B cell (primary cell): ENCODE data around the gene TIGD7. TPM values are rescaled to one million over a fixed set of nuclear protein-coding genes. Genes with fewer than 3 reads are reported as not detected.

Source experiments
- ATAC-seq: fragments of 200-7000 bp; cut with Tn5 transposase; one replicate; pipeline ENCODE4 v1.10.0; 2021; ENCODE audit warnings: low read depth, mild to moderate bottlenecking, moderate number of reproducible peaks, moderate library complexity
- CTCF ChIA-PET: fragments of 350-600 bp; sonication (Branson Sonifier 250); formaldehyde crosslinking; loops from one replicate; lab custom pipeline; 2021; ENCODE audit warnings: antibody characterized with exemption, inconsistent platforms; lab: Charles Lee
- POLR2A ChIA-PET: fragments of 350-600 bp; sonication (Branson Sonifier 250); formaldehyde crosslinking; loops from one replicate; lab custom pipeline; 2021; ENCODE audit warnings: antibody characterized with exemption; lab: Charles Lee
- DNase-seq: peaks from one replicate; pipeline ENCODE4 v3.0.0; 2013
- H2AFZ ChIP-seq: 2 replicates; pipeline ENCODE4 v1.6.1; 2012; ENCODE audit warnings: mild to moderate bottlenecking, low read depth, low read length; ENCODE audit not compliant: insufficient read depth, poor library complexity, severe bottlenecking
- H3K27ac ChIP-seq, 2 donors: 1 replicate in 1 of 2; 2 replicates in 1 of 2; pipeline ENCODE4 v1.5.1; 2012 to 2013; ENCODE audit warnings: low read length in 2 of 2, mild to moderate bottlenecking in 2 of 2, moderate library complexity in 1 of 2
- H3K27me3 ChIP-seq, 4 experiments: fragments of 200-600 bp in 1 of 4; sonication (generic) in 1 of 4; replicated peaks in 1 of 4; 1 replicate in 2 of 4; 2 replicates in 2 of 4; pipeline versions ENCODE4 v1.6.1 to v1.7.0; 2013 to 2016; ENCODE audit warnings: low read length in 3 of 4, mild to moderate bottlenecking in 2 of 4, mixed read lengths in 1 of 4, moderate library complexity in 1 of 4; ENCODE audit not compliant: insufficient read depth in 4 of 4, control insufficient read depth in 3 of 4; ENCODE audit errors: control extremely low read depth in 1 of 4
- H3K36me3 ChIP-seq, 2 experiments: replicated peaks in 1 of 2; 1 replicate in 1 of 2; 2 replicates in 1 of 2; pipeline versions ENCODE4 v1.6.1 to v1.7.1; 2013; ENCODE audit warnings: low read length in 1 of 2; ENCODE audit not compliant: insufficient read depth in 2 of 2, control insufficient read depth in 1 of 2; ENCODE audit errors: control extremely low read depth in 1 of 2, extremely low read depth in 1 of 2
- H3K4me1 ChIP-seq, 2 donors: fragments of 200-600 bp in 1 of 2; sonication (generic) in 1 of 2; 1 replicate in 1 of 2; 2 replicates in 1 of 2; pipeline versions ENCODE4 v1.5.1 to v1.6.1; 2013 to 2017; ENCODE audit warnings: low read length in 2 of 2; ENCODE audit not compliant: control insufficient read depth in 2 of 2, insufficient read depth in 2 of 2
- H3K4me2 ChIP-seq: replicated peaks from 2 replicates; pipeline ENCODE3; 2012; ENCODE audit warnings: mild to moderate bottlenecking, low read depth, low read length; ENCODE audit not compliant: poor library complexity, severe bottlenecking
- H3K4me3 ChIP-seq, 5 experiments: fragments of 200-600 bp in 1 of 5; sonication (generic) in 1 of 5; 1 replicate in 3 of 5; 2 replicates in 2 of 5; pipeline versions ENCODE4 v1.5.1 to v1.7.0; 2011 to 2016; ENCODE audit warnings: low read length in 4 of 5, mild to moderate bottlenecking in 4 of 5, low read depth in 2 of 5, control low read depth in 1 of 5, moderate library complexity in 1 of 5; ENCODE audit not compliant: insufficient read depth in 1 of 5; ENCODE audit errors: control extremely low read depth in 1 of 5, extremely low read depth in 1 of 5
- H3K79me2 ChIP-seq: fragments of 200-600 bp; sonication (generic); one replicate; pipeline ENCODE4 v1.6.0; 2016; ENCODE audit warnings: low read length; ENCODE audit not compliant: control insufficient read depth, insufficient read depth
- H3K9ac ChIP-seq: fragments of 200-600 bp; sonication (generic); 2 replicates; pipeline ENCODE4 v1.6.1; 2017; ENCODE audit warnings: mild to moderate bottlenecking, low read length, moderate library complexity
- H3K9me3 ChIP-seq, 3 donors: one replicate each; pipeline versions ENCODE4 v1.6.1 to v1.7.1; 2013; ENCODE audit warnings: low read length in 2 of 3; ENCODE audit not compliant: control insufficient read depth in 2 of 3, insufficient read depth in 1 of 3; ENCODE audit errors: control extremely low read depth in 1 of 3
- H4K20me1 ChIP-seq: 2 replicates; pipeline ENCODE4 v1.6.0; 2012; ENCODE audit warnings: mild to moderate bottlenecking, low read length; ENCODE audit not compliant: insufficient read depth, control insufficient read depth, poor library complexity, severe bottlenecking
- H3K27ac Mint-ChIP-seq: one replicate; pipeline ENCODE4 v1.8.0; 2021; ENCODE audit warnings: mixed read lengths
- H3K27me3 Mint-ChIP-seq: one replicate; pipeline ENCODE4 v1.8.0; 2021; ENCODE audit warnings: mixed read lengths
- H3K4me1 Mint-ChIP-seq: one replicate; pipeline ENCODE4 v1.8.0; 2021; ENCODE audit warnings: mixed read lengths
- H3K4me3 Mint-ChIP-seq: one replicate; pipeline ENCODE4 v1.8.0; 2021; ENCODE audit warnings: mixed read lengths
- H3K9me3 Mint-ChIP-seq: one replicate; pipeline ENCODE4 v1.8.0; 2022; ENCODE audit warnings: mixed read lengths; ENCODE audit not compliant: insufficient read depth
- CTCF ChIP-seq: fragments of 200-600 bp; IDR thresholded peaks from one replicate; pipeline ENCODE4 v1.8.0; 2022; ENCODE audit warnings: antibody characterized with exemption, mild to moderate bottlenecking
- EZH2 ChIP-seq: IDR thresholded peaks from 2 replicates; pipeline ENCODE4 v1.6.1; 2012; ENCODE audit warnings: borderline replicate concordance, low read depth, mild to moderate bottlenecking, moderate library complexity, low read length; ENCODE audit not compliant: insufficient read depth, poor library complexity, severe bottlenecking
- WGBS: methylation state at CpG from one replicate; pipeline ENCODE4 v1.1.5; 2013; ENCODE audit warnings: missing lambda C conversion rate; ENCODE audit not compliant: insufficient coverage; 5-methylcytosine and 5-hydroxymethylcytosine counted together
- intact Hi-C: fragments of 100-400 bp; cut with micrococcal nuclease; formaldehyde crosslinking; loops from one replicate; pipeline ENCODE4 v1.10.0; 2022
- polyA plus RNA-seq: library from polyadenylated mRNA; depleted of rRNA; stranded (reverse); fragments of >200 nt; gene quantifications from 2 replicates; pipeline ENCODE4 v1.2.3, GENCODE V29; 2012
- total RNA-seq, 2 donors: library from RNA; stranded (reverse); fragments of 120-200 nt in 1 of 2; gene quantifications; 1 replicate in 1 of 2; 2 replicates in 1 of 2; pipeline versions ENCODE4 v1.2.3 to v1.2.4, GENCODE V29; 2013 to 2022

The TIGD7 gene
- total and polyA plus RNA-seq, 2 donors (not counting 1 experiment from before 2014, with no cell fraction given) = 3.1 to 15.7 TPM

- Mint-ChIP-seq H3K4me1 (peaks cover 20% of the 10 kb centered on the region), H3K27me3 (no peaks in the 10 kb centered on the region), H3K27ac (no peak overlapping the region), H3K9me3 (no peaks in the 10 kb centered on the region), H3K4me3 (no peak overlapping the region)
- WGBS = 100% methylated on average over 1 of the region's 1 CpG
- Histone ChIP-seq H3K36me3 (peaks cover 0 to 17% of the 10 kb centered on the region in 2 experiments), H3K9me3 (peaks cover 2 to 13% (median 2%) of the 10 kb centered on the region in 3 donors), H3K79me2 (peaks cover 22% of the 10 kb centered on the region), H3K4me2 (no peak overlapping the region), H3K4me3 (no peak overlapping the region), H3K27me3 (no peaks in the 10 kb centered on the region), H2AFZ (no peak overlapping the region), H4K20me1 (peaks cover 11% of the 10 kb centered on the region), H3K4me1 (peaks cover 5 to 12% of the 10 kb centered on the region in 2 donors), H3K27ac (no peak overlapping the region), H3K9ac (no peak overlapping the region)
- DNase-seq (no peak), ATAC-seq (no peak)
- TF ChIP-seq CTCF (no peak), EZH2 (no peak)
- ChIA-PET CTCF (no interaction called here), POLR2A (interaction anchor here (0.6 kb wide), 2 partner anchors 29 to 52 kb away, joined by 3 to 12 read pairs; no protein-coding TSS in a partner anchor)
- intact Hi-C loops = loop anchor here (10.0 kb wide), 2 partner anchors 113 to 1347 kb away; partner anchors contain the start of gene UBALD1
These were observed 36.9 kb downstream of the TIGD7 start for GRCh38 chr16:3268294-3268693.

GRCh38 chr16:3266873-3267537 is 38.2 kb downstream of the TIGD7 start:
- no peak overlapping the region for H2AFZ ChIP-seq
- H3K9me3 ChIP-seq = peaks cover 2 to 16% (median 2%) of the 10 kb centered on the region in 3 donors
- peak; percentile 47 for TF ChIP-seq CTCF
- TF ChIP-seq EZH2 = no peak
- H4K20me1 ChIP-seq = peaks cover 11% of the 10 kb centered on the region
- POLR2A ChIA-PET = interaction anchor here (0.6 to 0.8 kb wide), 4 partner anchors 13 to 1098 kb away, joined by 3 to 8 read pairs (median 4); no protein-coding TSS in a partner anchor
- no peak overlapping the region for H3K27ac ChIP-seq
- H3K79me2 ChIP-seq = peaks cover 29% of the 10 kb centered on the region
- H3K4me3 ChIP-seq = no peak overlapping the region
- H3K9ac ChIP-seq = no peak overlapping the region
- DNase-seq = no peak
- Mint-ChIP-seq H3K27ac (no peak overlapping the region), H3K4me1 (peaks cover 28% of the 10 kb centered on the region), H3K4me3 (no peak overlapping the region), H3K9me3 (no peaks in the 10 kb centered on the region), H3K27me3 (no peaks in the 10 kb centered on the region)
- ATAC-seq = no peak
- peaks cover 0 to 17% of the 10 kb centered on the region in 2 experiments for H3K36me3 ChIP-seq
- peaks cover 9 to 18% of the 10 kb centered on the region in 2 donors for H3K4me1 ChIP-seq
- H3K27me3 ChIP-seq = no peaks in the 10 kb centered on the region
- CTCF ChIA-PET = interaction anchor here (0.8 to 3.5 kb wide), 9 partner anchors 10 to 192 kb away, joined by 3 to 17 read pairs (median 3); partner anchors contain the start of gene ZNF263
- no peak overlapping the region for H3K4me2 ChIP-seq
- WGBS = no CpG with 5 or more reads among the region's 5 CpGs
- intact Hi-C loops = loop anchor here (10.0 kb wide), 2 partner anchors 112 to 1348 kb away; partner anchors contain the start of gene UBALD1
